DND-41 (cell line): ENCODE data around the gene TMEM138.

Experiments
- ATAC-seq: fragments of 200-7000 bp; cut with Tn5 transposase; 3 replicates; pipeline ENCODE4 v1.9.1; 2021; ENCODE audit warnings: low read depth; ENCODE audit not compliant: insufficient read depth
- DNase-seq: peaks from one replicate; pipeline ENCODE4 v3.0.0-alpha.2; 2020
- H2AFZ ChIP-seq: 2 replicates; pipeline ENCODE4 v1.6.0; 2012; ENCODE audit warnings: low read depth, low read length
- H3K27ac ChIP-seq: 2 replicates; pipeline ENCODE4 v1.5.1; 2012; ENCODE audit warnings: low read length, inconsistent platforms
- H3K27me3 ChIP-seq: fragments of 200-600 bp; sonication (generic); 2 replicates; pipeline ENCODE4 v1.6.0; 2012; ENCODE audit warnings: low read length, mild to moderate bottlenecking, inconsistent platforms; ENCODE audit not compliant: insufficient read depth, poor library complexity
- H3K36me3 ChIP-seq: 2 replicates; pipeline ENCODE4 v1.5.1; 2012; ENCODE audit warnings: low read length, inconsistent platforms; ENCODE audit not compliant: insufficient read depth
- H3K4me1 ChIP-seq: 2 replicates; pipeline ENCODE4 v1.5.1; 2012; ENCODE audit warnings: mild to moderate bottlenecking, low read length; ENCODE audit not compliant: insufficient read depth
- H3K4me2 ChIP-seq: 2 replicates; pipeline ENCODE4 v1.6.0; 2012; ENCODE audit warnings: mild to moderate bottlenecking, moderate library complexity, low read length, inconsistent platforms; ENCODE audit not compliant: insufficient read depth
- H3K4me3 ChIP-seq, 2 experiments: fragments of 200-600 bp in 1 of 2; shearing (Covaris generic) in 1 of 2; 2 replicates each; pipeline ENCODE4 v1.5.1; 2012 to 2016; ENCODE audit warnings: inconsistent platforms in 2 of 2, low read length in 2 of 2, mild to moderate bottlenecking in 2 of 2, low read depth in 1 of 2, moderate library complexity in 1 of 2
- H3K79me2 ChIP-seq: 2 replicates; pipeline ENCODE4 v1.6.0; 2012; ENCODE audit warnings: low read length, inconsistent platforms; ENCODE audit not compliant: insufficient read depth
- H3K9ac ChIP-seq: 2 replicates; pipeline ENCODE4 v1.6.0; 2012; ENCODE audit warnings: low read depth, mild to moderate bottlenecking, inconsistent platforms, low read length, moderate library complexity
- H3K9me3 ChIP-seq: 2 replicates; pipeline ENCODE4 v1.5.1; 2012; ENCODE audit warnings: low read length, moderate library complexity, mild to moderate bottlenecking, inconsistent platforms; ENCODE audit not compliant: insufficient read depth, severe bottlenecking
- H4K20me1 ChIP-seq: 2 replicates; pipeline ENCODE4 v1.6.0; 2012; ENCODE audit warnings: low read length; ENCODE audit not compliant: insufficient read depth
- EZH2 ChIP-seq: IDR thresholded peaks from 3 replicates; pipeline ENCODE4 v1.6.1; 2012; ENCODE audit warnings: borderline replicate concordance, low read depth, mild to moderate bottlenecking, moderate library complexity, low read length, inconsistent platforms; ENCODE audit not compliant: severe bottlenecking
- TF ChIP-seq, protein P1 (sequence below): IDR thresholded peaks from 2 replicates; pipeline ENCODE4 v1.5.1; 2012; ENCODE audit warnings: borderline replicate concordance, low read length, moderate library complexity, mild to moderate bottlenecking; ENCODE audit not compliant: poor library complexity, severe bottlenecking; ENCODE audit errors: extremely low read depth

Gene TMEM138

DNA sequence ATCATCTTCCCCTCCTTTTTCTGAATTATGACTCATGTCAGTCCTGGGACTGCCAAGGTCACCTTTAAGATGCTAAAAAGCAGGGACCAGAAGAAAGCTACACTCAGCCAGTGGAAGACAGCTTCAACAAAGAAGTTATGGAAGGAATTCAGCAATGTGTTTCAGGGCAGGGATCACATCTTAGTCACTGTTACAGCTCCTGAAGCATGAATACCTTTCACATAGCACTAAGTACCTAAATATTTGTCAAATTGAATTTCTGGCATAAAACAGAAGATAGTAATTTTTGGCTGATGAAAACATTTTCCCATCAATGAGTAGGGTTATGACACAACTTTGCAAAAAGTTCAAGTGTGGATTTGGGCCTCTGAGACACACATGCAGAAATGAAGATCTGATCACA lies 34.5 kb upstream of the TMEM138 start:
- no peak overlapping the region for H3K4me3 ChIP-seq
- peaks cover 73% of the 10 kb centered on the region for H3K36me3 ChIP-seq
- no peak for ATAC-seq
- H3K9me3 ChIP-seq: no peaks in the 10 kb centered on the region
- no peak overlapping the region for H3K27ac ChIP-seq
- peaks cover 29% of the 10 kb centered on the region for H3K4me1 ChIP-seq
- H3K4me2 ChIP-seq: no peak overlapping the region
- H3K27me3 ChIP-seq: no peaks in the 10 kb centered on the region
- peaks cover 34% of the 10 kb centered on the region; the same call in 1 of the 2 replicates for H4K20me1 ChIP-seq
- H3K9ac ChIP-seq: no peak overlapping the region
- H2AFZ ChIP-seq: no peak overlapping the region
- H3K79me2 ChIP-seq: peaks cover 74% of the 10 kb centered on the region
- no peak for DNase-seq
- no peak for TF ChIP-seq EZH2
- TF ChIP-seq, protein P1, sequence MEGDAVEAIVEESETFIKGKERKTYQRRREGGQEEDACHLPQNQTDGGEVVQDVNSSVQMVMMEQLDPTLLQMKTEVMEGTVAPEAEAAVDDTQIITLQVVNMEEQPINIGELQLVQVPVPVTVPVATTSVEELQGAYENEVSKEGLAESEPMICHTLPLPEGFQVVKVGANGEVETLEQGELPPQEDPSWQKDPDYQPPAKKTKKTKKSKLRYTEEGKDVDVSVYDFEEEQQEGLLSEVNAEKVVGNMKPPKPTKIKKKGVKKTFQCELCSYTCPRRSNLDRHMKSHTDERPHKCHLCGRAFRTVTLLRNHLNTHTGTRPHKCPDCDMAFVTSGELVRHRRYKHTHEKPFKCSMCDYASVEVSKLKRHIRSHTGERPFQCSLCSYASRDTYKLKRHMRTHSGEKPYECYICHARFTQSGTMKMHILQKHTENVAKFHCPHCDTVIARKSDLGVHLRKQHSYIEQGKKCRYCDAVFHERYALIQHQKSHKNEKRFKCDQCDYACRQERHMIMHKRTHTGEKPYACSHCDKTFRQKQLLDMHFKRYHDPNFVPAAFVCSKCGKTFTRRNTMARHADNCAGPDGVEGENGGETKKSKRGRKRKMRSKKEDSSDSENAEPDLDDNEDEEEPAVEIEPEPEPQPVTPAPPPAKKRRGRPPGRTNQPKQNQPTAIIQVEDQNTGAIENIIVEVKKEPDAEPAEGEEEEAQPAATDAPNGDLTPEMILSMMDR: no peak

DNA sequence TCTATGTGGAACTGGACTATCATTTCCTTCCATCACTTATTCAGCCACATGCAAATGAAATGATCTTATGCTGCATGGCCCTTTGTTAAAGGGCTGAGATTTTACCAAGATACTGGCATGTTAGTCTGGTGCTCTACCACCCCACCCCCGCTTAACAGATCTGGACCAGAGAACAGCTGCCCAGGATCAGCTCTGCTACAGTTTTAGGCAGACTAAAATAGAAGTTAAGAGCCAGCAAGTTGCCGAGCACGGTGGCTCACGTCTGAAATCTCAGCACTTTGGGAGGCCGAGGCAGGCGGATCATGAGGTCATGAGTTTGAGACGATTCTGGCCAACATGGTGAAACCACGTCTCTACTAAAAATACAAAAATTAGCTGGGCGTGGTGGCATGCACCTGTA lies 33.8 kb upstream of the TMEM138 start:
- ATAC-seq (no peak), DNase-seq (no peak)
- Histone ChIP-seq H3K27ac (no peak overlapping the region), H3K4me1 (peaks cover 30% of the 10 kb centered on the region), H3K9ac (no peak overlapping the region), H3K27me3 (no peaks in the 10 kb centered on the region), H3K4me2 (no peak overlapping the region), H4K20me1 (peaks cover 34% of the 10 kb centered on the region; the same call in 1 of the 2 replicates), H2AFZ (no peak overlapping the region), H3K79me2 (peaks cover 79% of the 10 kb centered on the region), H3K9me3 (no peaks in the 10 kb centered on the region), H3K4me3 (no peak overlapping the region), H3K36me3 (peaks cover 66% of the 10 kb centered on the region)
- TF ChIP-seq, protein P1: no peak
- TF ChIP-seq EZH2: no peak

DNA sequence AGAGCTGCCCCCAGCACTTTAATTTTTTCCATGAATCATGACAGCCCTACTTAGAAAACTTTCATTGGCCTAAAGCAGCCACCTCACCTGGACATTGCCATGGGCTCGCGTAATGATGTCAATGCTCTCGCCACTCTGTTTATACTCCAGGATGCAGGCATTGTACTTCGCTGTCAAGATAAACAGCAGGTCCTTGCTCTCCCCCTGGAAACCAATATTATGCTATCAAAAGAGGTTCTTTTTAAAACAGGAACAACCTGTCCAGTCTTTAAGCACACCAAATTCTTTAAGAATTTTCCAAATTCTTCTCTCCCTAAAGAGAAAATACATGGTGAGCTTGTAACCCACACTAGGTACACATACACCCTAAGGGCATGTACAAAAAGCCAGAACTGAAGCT lies 32.3 kb upstream of the TMEM138 start:
- Histone ChIP-seq H4K20me1 (peaks cover 34% of the 10 kb centered on the region; the same call in 1 of the 2 replicates), H3K4me3 (no peak overlapping the region), H3K36me3 (peaks cover 52% of the 10 kb centered on the region), H2AFZ (no peak overlapping the region), H3K4me2 (peak overlapping the region; percentile 14; the same call in 1 of the 2 replicates), H3K9me3 (no peaks in the 10 kb centered on the region), H3K9ac (no peak overlapping the region), H3K79me2 (peaks cover 84% of the 10 kb centered on the region), H3K27ac (no peak overlapping the region), H3K27me3 (no peaks in the 10 kb centered on the region), H3K4me1 (peaks cover 45% of the 10 kb centered on the region)
- DNase-seq: no peak
- ATAC-seq: no peak
- no peak for TF ChIP-seq EZH2
- TF ChIP-seq, protein P1: no peak

- Histone ChIP-seq H3K4me3 (peak overlapping the region; percentile 64 to 97; a peak in 3 of 4 replicates), H3K4me2 (peak overlapping the region; percentile 86), H3K36me3 (peaks cover 35% of the 10 kb centered on the region), H2AFZ (no peak overlapping the region), H3K27me3 (no peaks in the 10 kb centered on the region), H3K27ac (peak overlapping the region; percentile 89), H3K9ac (peak overlapping the region; percentile 98), H3K4me1 (peaks cover 61% of the 10 kb centered on the region), H3K9me3 (no peaks in the 10 kb centered on the region), H4K20me1 (peaks cover 33% of the 10 kb centered on the region; the same call in 1 of the 2 replicates), H3K79me2 (peaks cover 70% of the 10 kb centered on the region)
- no peak for ATAC-seq
- DNase-seq: no peak
- TF ChIP-seq, protein P1: no peak
Observed at GRCh38 chr11:61331651-61332050, 30.5 kb upstream of the TMEM138 start.
